NCI-H128 (cell line): Measurements from ENCODE around the gene F2R.
"Not testable (repeated sequence)": the region's sequence is repeated elsewhere in the genome, so short reads cannot be mapped to it uniquely, and the experiment has no call there.

Experiments
- DNase-seq: peaks from one replicate; lab custom pipeline; 2025; ENCODE audit not compliant: unreplicated experiment; lab: John Stamatoyannopoulos, UW

The F2R gene

DNA sequence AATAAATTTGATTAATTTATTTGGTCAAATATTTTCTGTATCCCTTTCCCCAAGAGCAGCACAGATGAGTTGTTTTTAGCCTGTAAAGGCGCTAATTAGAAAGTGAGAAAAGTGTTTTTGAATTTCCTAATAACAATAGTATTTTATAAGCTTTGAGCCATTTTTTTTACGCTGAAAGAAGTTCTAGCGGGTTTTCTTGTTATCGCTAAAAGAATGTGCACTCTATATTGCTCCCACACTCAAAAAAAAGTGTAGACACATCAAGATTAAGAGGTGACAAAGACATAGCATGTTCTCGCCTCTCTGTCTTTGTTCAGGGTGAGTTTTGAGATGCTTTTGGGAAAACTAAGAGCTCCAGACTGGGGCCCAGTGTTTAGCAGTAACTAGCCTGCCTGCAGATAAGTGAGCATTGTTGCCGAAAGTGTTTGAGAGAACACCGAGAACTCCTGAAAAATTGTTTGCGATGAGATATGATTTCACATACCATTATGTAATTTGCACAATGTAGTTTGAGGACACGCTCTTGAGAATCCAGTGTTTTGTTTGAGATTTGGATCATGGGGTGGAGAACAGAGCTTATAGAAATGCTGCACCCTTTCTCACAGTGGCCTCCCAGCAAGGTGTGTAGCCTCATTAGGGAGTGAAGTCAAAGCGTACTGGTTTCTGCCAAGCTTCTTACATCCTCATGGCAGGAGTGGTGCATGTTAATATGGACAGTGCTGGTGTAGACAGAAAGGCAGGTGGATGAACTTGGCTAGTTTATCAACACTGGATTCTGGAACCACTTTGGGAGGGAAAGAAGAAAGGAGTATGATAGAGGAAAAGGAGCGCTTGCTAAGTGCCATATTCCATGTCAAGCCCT, 1.5 kb downstream of the F2R start:
- no peak for DNase-seq

DNA sequence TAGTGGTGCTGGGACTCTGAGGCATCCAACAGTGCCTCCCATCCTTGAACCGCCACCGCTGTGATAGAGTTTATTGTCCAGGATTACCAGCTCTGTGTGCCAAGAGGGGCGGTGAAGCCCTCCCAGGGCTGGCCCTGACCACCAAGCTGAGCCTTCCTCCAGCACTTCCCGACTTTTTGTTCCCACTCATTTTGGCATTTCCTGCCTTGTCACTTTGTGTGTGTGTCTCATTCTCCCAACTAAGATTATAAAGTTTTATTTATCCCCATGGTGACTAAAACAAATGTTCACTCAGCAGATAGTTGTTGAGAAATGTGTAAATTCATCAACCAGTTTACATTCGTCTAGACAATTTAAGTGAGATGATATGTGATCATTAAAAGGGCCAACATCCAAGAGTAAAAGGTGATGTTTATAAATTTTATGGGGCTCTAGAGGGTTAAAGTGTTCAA, 2.5 kb downstream of the F2R start:
- DNase-seq, result no peak

DNA sequence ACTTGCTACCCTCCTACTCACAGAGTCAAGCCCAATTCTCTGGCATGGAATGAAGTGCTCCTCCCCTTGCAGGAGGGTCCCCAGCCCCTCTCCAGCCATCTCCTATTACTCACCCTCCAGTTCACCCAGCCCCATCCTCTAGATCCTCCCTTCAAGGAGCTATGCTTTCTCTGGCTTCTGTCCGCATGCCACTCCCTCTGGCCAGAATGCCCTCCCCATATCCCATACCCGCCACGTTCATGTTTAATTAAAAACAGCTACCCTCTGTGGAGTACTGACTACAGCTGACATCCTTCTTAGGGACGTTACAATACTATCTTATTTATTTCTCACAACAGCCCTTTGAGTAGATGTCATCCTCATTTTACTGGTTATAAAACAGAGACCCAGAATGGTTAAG, 3.0 kb downstream of the F2R start:
- DNase-seq, result no peak

DNA sequence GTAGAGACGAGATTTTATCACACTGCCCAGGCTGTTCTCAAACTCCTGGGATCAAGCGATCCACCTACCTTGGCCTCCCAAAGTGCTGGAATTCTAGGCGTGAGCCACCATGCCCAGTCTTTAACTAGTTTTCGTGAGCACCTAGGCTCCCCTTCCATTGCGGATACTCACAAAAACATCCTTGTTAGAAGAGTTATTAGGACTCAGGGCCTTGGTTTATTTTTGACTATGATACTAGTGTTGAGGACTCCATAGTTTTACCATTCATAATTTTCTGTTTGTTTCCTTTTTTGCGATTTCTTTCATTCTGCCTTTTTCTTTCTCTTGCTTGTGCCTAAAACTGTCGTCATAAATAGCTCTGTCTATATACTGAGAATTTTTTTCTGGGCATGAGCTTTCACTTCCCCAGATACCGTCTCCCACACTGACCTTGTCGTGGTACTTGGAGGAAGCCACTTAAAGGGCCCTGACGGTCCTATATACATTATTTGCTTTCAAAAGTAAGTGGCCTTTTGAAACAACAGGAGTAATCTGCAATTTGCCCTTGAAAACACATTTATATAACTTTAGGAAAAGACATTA, 5.2 kb downstream of the F2R start:
- DNase-seq, result no peak

DNA sequence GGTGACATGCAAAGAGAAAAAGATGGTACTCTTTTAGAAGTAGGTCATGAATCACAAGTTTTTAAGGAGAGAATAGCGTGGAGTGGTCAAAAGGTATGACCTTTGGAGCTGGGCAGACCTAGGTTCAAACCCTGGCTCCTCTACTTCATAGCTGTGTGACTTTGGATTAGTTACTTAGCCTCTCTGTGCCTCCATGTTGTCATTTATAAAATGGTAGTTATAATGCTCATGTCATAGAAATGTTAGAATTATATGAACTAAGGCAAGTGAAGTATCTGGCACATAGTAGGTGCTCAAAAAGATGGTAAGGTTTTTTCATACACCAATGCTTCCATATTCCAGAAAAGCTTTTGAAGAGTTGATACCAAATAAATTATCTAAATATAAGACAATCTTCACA, 7.3 kb downstream of the F2R start:
- DNase-seq, result no peak

DNA sequence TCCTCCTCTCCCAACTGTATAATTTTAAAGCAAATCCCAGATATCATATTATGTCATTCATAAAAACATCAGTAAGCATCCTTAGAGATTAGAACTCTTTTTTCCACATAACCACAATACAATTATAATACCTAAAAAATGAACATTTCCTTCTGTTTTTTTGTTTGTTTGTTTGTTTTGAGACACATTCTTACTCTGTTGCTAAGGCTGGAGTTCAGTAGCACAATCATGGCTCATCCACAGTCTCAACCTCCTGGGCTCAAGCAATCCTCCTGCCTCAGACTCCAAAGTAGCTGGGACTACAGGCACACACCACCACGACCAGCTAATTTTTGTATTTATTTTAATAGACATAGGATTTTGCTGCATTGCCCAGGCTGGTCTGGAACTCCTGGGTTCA, 8.0 kb downstream of the F2R start:
- no peak for DNase-seq

DNA sequence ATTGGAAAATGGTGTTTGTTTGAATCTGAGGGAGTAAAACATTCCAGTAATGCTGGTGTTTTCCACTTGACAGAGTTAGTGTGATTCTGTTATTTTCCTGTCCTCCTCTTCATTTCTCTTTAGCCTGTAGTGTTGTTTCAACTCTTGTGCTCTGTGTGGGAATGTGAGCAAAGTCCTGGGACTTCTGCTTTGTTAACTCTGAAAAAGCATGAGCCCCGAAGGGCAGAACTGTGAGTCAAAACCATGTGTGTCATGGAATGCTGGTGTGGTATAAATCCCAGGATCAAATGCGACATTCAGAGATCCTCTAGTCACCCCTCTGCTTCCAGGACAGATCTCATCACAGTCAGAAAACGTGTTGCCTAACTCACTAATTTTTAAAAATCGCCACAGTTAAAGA, 8.9 kb downstream of the F2R start:
- no peak for DNase-seq

DNA sequence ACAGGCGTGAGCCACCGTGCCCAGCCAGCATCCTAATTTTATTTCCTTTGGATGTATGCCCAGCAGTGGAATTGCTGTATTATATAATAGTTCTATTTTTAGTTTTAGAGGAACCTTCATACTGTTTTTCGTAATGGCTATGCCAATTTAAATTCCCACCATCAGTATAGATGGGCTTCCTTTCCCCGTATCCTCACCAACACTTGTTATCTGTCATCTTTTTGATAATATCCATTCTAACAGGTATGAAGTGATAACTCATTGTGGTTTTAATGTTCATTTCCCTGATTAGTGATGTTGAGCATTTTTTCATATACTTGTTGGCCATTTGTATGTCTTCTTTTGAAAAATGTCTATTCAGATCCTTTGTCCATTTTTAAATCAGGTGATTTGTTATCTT, 13.0 kb downstream of the F2R start:
- DNase-seq, result no peak

DNA sequence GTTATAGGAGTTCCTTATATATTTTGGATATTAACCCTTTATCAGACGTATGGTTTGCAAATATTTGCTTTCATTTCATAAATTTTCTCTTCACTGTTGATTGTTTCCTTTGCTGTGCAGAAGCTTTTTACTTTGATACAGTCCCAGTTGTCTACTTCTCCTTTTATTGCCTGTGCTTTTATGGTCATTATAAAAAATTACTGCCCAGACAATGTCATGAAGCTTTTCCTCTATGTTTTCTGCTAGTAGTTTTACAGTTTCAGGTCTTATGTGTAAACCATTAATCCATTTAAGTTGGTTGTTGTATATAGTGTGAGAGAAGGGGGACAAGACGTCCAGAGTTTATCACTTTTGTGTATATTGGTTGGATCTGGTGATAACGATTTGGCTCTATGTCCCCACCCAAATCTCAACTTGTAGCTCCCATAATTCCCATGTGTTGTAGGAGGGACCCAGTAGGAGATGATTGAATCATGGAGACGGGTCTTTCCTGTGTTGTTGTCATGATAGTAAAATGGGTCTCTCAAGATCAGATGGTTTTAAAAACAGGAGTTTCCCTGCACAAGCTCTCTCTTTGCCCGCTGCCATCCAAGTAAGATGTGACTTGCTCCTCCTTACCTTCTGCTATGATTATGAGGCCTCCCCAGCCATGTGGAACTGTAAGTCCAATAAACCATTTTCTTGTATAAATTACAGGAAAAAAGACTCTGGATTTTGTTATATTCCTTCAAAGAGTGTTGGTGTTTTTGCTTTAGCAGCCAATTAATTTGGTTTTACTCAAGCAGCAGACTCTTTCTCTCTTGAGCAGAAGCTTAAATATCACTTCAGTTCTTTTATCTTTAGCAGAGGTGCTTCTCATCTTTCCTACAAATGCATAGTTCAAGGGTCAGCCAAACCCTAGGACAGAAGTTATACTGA, 13.7 kb downstream of the F2R start:
- no peak for DNase-seq

DNA sequence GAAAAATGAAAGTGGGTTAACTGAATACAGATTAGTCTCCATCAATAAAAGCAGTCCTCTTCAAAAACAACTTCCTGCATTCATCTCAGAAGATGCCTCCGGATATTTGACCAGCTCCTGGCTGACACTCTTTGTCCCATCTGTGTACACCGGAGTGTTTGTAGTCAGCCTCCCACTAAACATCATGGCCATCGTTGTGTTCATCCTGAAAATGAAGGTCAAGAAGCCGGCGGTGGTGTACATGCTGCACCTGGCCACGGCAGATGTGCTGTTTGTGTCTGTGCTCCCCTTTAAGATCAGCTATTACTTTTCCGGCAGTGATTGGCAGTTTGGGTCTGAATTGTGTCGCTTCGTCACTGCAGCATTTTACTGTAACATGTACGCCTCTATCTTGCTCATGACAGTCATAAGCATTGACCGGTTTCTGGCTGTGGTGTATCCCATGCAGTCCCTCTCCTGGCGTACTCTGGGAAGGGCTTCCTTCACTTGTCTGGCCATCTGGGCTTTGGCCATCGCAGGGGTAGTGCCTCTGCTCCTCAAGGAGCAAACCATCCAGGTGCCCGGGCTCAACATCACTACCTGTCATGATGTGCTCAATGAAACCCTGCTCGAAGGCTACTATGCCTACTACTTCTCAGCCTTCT, 16.6 kb downstream of the F2R start:
- DNase-seq, result no peak

DNA sequence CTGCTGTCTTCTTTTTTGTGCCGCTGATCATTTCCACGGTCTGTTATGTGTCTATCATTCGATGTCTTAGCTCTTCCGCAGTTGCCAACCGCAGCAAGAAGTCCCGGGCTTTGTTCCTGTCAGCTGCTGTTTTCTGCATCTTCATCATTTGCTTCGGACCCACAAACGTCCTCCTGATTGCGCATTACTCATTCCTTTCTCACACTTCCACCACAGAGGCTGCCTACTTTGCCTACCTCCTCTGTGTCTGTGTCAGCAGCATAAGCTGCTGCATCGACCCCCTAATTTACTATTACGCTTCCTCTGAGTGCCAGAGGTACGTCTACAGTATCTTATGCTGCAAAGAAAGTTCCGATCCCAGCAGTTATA, 17.1 kb downstream of the F2R start:
- no peak for DNase-seq

DNA sequence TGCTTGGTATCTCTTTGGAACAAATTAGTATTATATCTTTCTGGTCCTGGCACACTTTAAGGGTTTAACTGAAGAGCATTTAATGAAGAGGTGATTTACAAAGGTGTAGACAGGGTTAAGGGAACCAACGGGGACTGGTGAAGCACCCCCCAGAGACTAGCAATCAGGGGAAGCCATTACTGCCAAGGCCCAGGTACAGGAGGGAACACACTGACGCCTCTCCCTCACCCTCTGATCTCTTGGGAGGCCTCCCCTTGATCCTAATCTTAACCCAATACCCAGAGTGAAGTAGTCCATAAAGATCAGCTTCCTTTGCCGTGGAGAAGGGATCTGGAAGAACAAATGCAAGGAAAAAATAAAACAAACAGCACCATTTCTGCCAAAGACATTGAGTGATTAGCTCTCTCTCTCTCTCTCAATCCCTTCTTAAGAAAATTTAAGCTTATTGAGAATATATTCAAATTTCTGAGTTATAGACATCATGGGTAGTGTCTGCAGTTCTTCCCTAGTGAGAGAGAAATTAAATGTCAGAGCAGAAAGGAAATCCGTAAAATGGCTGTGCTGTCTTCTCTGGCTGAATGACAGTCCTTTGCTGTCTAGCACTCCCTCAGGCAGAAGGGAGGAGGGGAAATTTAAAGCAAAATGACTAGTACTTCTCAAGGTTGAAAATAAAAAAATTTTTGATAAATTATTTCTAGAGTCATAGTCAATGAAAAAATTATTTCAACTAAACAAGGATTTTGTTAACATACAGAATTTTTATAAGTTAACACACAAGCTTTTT, 20.0 kb downstream of the F2R start:
- no peak for DNase-seq

DNA sequence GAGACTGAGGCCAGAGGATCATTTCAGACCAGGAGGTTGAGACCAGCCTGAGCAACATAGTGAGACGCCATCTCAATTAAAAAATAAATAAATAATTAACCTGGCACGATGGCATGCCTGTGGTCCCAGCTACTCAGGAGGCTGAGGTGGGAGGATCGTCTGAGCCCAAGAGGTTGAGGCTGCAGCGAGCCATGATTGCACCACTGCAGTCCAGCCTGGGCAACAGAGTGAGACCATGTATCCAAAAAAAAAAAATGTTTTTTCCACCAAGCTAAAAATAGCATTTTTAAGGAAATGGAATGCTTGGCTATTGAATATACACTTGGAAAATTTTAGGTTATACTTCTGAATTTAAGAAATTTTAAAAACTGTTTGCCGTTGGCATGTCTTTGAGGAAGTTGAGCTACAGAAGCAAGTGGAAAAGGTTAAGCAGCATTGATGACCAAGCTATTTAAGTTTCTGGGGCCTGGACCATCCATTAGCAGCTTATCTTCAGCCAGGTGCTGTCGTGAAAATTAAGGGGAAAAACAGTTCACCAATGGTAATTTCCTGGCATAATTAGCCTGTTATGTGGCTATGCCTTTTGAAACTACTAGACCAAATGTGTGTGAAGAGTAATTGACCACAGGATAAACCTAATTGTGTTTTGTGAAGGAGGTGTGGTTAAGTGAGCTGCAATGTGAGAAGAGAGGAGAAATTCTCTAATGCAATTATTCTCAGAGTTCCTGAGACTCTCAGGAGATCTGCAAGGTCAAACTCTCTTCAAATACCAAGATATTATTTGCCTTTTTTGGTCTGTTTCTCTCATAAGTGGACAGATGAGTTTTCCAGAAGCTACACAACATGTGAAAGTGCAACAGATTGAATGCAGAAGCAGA, 21.0 kb downstream of the F2R start:
- DNase-seq, result no peak

DNA sequence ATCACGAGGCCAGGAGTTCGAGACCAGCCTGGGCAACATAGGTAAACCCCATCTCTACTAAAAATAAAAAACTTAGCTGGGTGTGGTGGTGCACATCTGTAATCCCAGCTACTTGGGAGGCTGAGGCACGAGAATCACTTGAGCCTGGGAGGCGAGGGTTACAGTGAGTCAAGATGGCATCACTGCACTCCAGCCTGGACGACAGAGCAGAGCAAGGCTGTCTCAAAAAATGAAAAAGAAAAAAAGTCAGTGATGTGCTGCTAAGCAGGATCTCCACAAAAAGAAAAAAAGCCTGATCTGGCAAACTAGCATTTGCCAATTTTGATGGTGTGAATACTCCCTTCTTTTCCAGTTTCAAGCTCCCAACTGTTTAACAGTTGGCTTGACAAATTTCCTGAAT, 21.9 kb downstream of the F2R start:
- no peak for DNase-seq

DNA sequence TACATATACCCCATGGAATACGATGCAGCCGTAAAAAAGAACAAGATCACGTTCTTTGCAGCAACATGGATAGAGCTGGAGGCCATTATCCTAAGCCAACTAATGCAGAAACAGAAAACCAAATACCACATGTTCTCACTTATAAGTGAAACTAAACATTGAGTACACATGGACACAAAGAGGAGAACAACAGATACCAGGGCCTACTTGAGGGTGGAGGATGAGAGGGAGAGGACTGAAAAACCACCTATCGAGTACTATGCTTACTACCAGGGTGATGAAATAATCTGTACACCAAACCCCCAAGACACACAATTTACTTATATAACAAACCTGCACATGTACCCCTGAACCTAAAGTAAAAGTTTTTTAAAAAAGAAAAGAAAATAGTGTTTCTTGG, 25.6 kb downstream of the F2R start:
- DNase-seq, result not testable (repeated sequence)

DNA sequence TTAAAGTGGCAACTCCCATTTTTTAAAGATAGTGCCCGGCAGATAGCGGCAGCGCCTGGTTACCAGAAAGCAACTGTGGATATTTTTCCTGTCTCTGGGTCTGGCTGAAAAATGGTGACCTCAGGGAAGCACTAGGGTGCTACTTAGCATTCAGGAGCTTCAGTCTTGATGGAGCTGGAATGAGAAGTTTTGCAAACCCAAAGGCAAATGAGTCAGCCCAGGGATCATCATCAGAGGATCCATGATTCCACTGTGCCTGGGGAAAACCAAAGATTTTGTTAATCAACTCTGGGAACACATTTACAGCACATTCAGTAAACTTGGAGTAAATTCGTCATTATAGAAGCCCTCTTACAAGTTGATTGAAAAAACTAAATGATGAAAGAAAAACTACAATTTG, 26.7 kb downstream of the F2R start:
- no peak for DNase-seq

DNA sequence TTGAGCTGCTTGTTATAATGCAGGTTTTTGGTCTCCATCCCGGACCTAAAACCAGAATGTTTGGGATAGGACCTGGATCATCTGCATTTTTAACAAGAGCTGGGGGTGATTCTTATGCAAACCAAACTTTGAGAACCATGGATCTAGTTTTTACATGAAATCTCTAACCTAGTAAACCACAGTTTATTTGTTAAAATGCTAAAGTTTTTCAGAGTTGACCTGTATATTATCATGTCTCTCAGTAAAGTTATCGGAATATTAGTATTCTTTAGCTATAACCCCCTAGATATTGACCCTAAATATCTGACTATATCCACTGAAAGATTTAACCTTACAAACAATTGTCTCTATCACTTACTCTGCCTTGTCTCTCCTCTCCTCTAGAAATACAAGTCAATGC, 28.7 kb downstream of the F2R start:
- DNase-seq, result no peak

DNA sequence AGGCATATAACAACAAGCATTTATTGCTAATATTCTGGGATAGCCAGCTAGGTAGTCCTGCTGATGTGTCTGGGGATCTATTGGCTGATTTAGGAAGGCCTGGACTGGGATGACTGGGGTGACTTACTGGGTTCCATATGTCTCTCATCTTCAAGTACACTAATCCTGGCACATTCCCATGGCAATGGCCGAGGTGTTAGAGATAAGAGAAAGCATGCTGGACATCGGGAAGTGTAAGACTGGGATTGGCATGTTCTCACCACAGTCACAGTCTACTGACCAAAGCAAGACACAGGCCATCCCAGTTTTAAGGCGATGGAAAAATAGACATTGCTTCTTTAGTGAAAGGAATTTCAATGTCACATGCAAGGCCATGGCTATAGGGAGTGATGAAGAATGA, 29.7 kb downstream of the F2R start:
- no peak for DNase-seq

DNA sequence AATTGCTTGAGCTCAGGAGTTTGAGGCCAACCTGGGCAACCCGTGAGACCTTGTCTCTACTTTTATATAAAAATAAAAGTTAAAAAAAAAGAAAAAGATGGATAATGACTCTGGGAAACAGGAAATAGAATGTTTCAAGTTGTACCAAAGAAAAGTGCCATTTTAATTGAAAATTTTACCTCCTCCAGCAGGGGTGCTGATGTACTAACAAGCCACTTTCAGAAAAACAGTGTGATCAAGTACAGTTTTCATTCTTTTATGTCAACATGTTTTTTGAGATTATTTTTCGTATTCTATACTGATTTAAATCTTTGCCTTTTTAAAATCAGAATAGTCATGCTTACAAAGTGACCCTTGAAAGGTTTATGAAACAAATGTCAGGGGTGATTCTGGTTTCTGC, 30.8 kb downstream of the F2R start:
- no peak for DNase-seq

DNA sequence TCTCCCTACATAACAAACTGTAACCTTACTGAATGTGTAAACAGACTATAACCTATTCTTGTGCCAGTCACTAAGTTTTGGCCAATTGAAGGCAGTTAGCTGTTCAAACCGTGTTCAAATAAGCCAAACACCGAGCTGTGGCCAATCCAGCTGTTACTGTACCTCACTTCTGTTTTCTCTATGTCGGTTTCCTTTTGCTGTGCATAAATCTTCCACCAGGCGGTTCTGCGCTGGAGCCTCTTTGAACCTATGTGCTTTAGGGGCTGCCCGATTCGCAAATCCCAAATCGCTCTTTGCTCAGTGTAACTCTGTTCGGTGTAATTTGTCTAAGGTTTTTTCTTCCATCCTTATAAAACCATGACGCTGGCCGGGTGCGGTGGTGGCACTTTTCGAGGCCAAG, 31.8 kb downstream of the F2R start:
- no peak for DNase-seq
